Transverse colon (tissue), 4 donors: ENCODE results near the gene LAMA2. TPM values are rescaled to one million over a fixed set of nuclear protein-coding genes. Genes with fewer than 3 reads are reported as not detected.
"Not testable (repeated sequence)": the region's sequence is repeated elsewhere in the genome, so short reads cannot be mapped to it uniquely, and the experiment has no call there.

Source experiments
- DNase-seq: peaks from one replicate; pipeline ENCODE4 v3.0.0-alpha.2; 2019
- H3K27ac ChIP-seq, 4 donors: fragments of 200-600 bp; sonication (generic); 2 replicates each; pipeline ENCODE4 v1.5.1; 2016 to 2018; ENCODE audit warnings: inconsistent platforms in 4 of 4
- H3K27me3 ChIP-seq: fragments of 200-600 bp; sonication (generic); 2 replicates; pipeline ENCODE4 v1.5.1; 2017; ENCODE audit warnings: inconsistent platforms
- H3K36me3 ChIP-seq, 4 donors: fragments of 200-600 bp; sonication (generic); 2 replicates each; pipeline ENCODE4 v1.5.1; 2017 to 2019; ENCODE audit warnings: inconsistent platforms in 4 of 4
- H3K4me1 ChIP-seq, 4 donors: fragments of 200-600 bp; sonication (generic); 2 replicates each; pipeline ENCODE4 v1.5.1; 2017 to 2020; ENCODE audit warnings: inconsistent platforms in 4 of 4
- H3K4me3 ChIP-seq, 4 donors: fragments of 200-600 bp; sonication (generic); 1 replicate in 1 of 4; 2 replicates in 3 of 4; pipeline versions ENCODE4 v1.5.1 to v1.6.1; 2017 to 2019; ENCODE audit warnings: inconsistent platforms in 4 of 4
- H3K9me3 ChIP-seq, 2 donors: fragments of 200-600 bp; sonication (generic); 2 replicates each; pipeline ENCODE4 v1.5.1; 2017 to 2019; ENCODE audit warnings: inconsistent platforms in 2 of 2
- EP300 ChIP-seq: sonication (generic); formaldehyde crosslinking; IDR thresholded peaks from one replicate; pipeline ENCODE4 v1.6.1; 2017; ENCODE audit warnings: antibody characterized with exemption, low read depth
- POLR2A ChIP-seq: fragments of 450-650 bp; IDR thresholded peaks from one replicate; pipeline ENCODE4 v1.6.1; 2016; ENCODE audit warnings: antibody characterized with exemption, mild to moderate bottlenecking, moderate library complexity
- POLR2AphosphoS5 ChIP-seq, 3 donors: sonication (generic); formaldehyde crosslinking; IDR thresholded peaks; one replicate each; pipeline ENCODE4 v1.6.1; 2016; ENCODE audit warnings: antibody characterized with exemption in 3 of 3
- WGBS, 2 donors: methylation state at CpG; one replicate each; pipeline ENCODE4 v1.1.5; 2018; ENCODE audit warnings: low coverage in 1 of 2; 5-methylcytosine and 5-hydroxymethylcytosine counted together
- in situ Hi-C, 4 donors: fragments of 200-750 bp; cut with MboI; loops; one replicate each; pipeline versions ENCODE4 v1.15.0 to v1.15.1; 2017; ENCODE audit warnings: low sequenced_read_pairs in 3 of 4, low pct_ligation_motif_present in 1 of 4, low pct_unique_long_range_greater_than_20kb in 1 of 4
- intact Hi-C: fragments of 100-400 bp; cut with DNase I; formaldehyde crosslinking; loops from one replicate; pipeline ENCODE4 v1.15.1; 2023; ENCODE audit warnings: low total_unique reads
- total RNA-seq, 4 donors: library from RNA; depleted of rRNA; stranded (reverse); fragments of >200 nt; gene quantifications; one replicate each; pipeline ENCODE4 v1.1.0, GENCODE V29; 2016
- TF ChIP-seq, protein P1 (sequence below), 5 experiments: fragments of 200-600 bp in 3 of 5; fragments of 450-650 bp in 2 of 5; sonication (generic) in 3 of 5; IDR thresholded peaks; 1 replicate in 2 of 5; 2 replicates in 3 of 5; pipeline ENCODE4 v1.5.1; 2016 to 2017; ENCODE audit warnings: antibody characterized with exemption in 5 of 5, inconsistent platforms in 3 of 5, mild to moderate bottlenecking in 2 of 5, moderate library complexity in 1 of 5

The LAMA2 gene
- total RNA-seq, 4 donors from 2014 or later, result 12.3 to 43.0 (median 32.1) TPM

- in situ Hi-C loops (no loop called here), intact Hi-C loops (no loop called here)
- no peaks in the 10 kb centered on the region for H3K9me3 ChIP-seq
- no peaks in the 10 kb centered on the region for H3K4me1 ChIP-seq
- 96 to 100% methylated on average over 2 of the region's 2 CpGs for WGBS, 2 donors
- no peak overlapping the region for H3K4me3 ChIP-seq
- H3K36me3 ChIP-seq, result no peaks in the 10 kb centered on the region
- DNase-seq, result no peak
- TF ChIP-seq POLR2AphosphoS5 (IDR thresholded peaks at IDR 0.05) (no peak), POLR2A (no peak), EP300 (no peak)
- TF ChIP-seq, protein P1, sequence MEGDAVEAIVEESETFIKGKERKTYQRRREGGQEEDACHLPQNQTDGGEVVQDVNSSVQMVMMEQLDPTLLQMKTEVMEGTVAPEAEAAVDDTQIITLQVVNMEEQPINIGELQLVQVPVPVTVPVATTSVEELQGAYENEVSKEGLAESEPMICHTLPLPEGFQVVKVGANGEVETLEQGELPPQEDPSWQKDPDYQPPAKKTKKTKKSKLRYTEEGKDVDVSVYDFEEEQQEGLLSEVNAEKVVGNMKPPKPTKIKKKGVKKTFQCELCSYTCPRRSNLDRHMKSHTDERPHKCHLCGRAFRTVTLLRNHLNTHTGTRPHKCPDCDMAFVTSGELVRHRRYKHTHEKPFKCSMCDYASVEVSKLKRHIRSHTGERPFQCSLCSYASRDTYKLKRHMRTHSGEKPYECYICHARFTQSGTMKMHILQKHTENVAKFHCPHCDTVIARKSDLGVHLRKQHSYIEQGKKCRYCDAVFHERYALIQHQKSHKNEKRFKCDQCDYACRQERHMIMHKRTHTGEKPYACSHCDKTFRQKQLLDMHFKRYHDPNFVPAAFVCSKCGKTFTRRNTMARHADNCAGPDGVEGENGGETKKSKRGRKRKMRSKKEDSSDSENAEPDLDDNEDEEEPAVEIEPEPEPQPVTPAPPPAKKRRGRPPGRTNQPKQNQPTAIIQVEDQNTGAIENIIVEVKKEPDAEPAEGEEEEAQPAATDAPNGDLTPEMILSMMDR (IDR thresholded peaks at IDR 0.05), result no peak
- no peaks in the 10 kb centered on the region for H3K27me3 ChIP-seq
- H3K27ac ChIP-seq, result no peak overlapping the region
Observed at GRCh38 chr6:129163551-129163950, 280.6 kb downstream of the LAMA2 start.

- TF ChIP-seq, protein P1 (IDR thresholded peaks at IDR 0.05), result no peak
- no peak for TF ChIP-seq POLR2AphosphoS5 (IDR thresholded peaks at IDR 0.05)
- no peak for TF ChIP-seq EP300
- TF ChIP-seq POLR2A, result no peak
- Histone ChIP-seq H3K9me3 (no peaks in the 10 kb centered on the region), H3K36me3 (no peaks in the 10 kb centered on the region), H3K4me1 (no peaks in the 10 kb centered on the region), H3K4me3 (no peak overlapping the region), H3K27ac (no peak overlapping the region), H3K27me3 (no peaks in the 10 kb centered on the region)
- WGBS, 2 donors, result 81 to 85% methylated on average over 3 of the region's 3 CpGs
- intact Hi-C loops (no loop called here), in situ Hi-C loops (no loop called here)
- no peak for DNase-seq
Observed at GRCh38 chr6:129164032-129164431, 281.1 kb downstream of the LAMA2 start.

- H3K27ac ChIP-seq, intact Hi-C loops, H3K27me3 ChIP-seq, H3K4me1 ChIP-seq, H3K36me3 ChIP-seq, in situ Hi-C loops, H3K9me3 ChIP-seq: not testable (repeated sequence)
- 65% methylated on average over 18 of the region's 20 CpGs; no CpG with 5 or more reads in 1 of the 2 donors for WGBS, 2 donors
- H3K4me3 ChIP-seq, result peak overlapping the region in 2 of 4 donors; percentile 5 to 8
- peak; percentile 14 for DNase-seq
Observed at GRCh38 chr6:129172279-129172995, 289.5 kb downstream of the LAMA2 start.

DNA sequence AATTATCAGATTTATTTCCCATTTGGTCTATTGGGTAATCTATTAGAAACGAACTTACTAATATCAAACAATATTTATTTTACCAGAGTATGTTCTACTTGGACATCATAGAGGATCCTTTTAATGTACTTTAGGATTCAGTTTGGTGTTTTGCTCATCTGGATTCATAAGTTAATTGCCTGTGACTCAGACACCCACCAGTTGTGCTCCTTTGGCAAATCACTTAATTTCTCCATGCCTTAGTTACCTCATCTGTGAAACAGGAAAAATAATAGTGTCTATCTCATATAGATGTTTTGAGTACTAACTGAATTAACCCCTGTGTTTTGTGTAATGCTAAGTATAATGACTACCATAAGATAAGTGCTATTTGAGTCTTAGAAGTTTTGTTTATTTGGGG, 292.1 kb downstream of the LAMA2 start:
- H3K4me1 ChIP-seq, result no peaks in the 10 kb centered on the region
- no peaks in the 10 kb centered on the region for H3K27me3 ChIP-seq
- no peak overlapping the region for H3K27ac ChIP-seq
- TF ChIP-seq, protein P1 (IDR thresholded peaks at IDR 0.05), result no peak
- no peak for TF ChIP-seq POLR2AphosphoS5 (IDR thresholded peaks at IDR 0.05)
- no peak for TF ChIP-seq POLR2A
- TF ChIP-seq EP300, result no peak
- intact Hi-C loops, result no loop called here
- no peaks in the 10 kb centered on the region for H3K9me3 ChIP-seq
- 59 to 67% methylated on average over 1 of the region's 1 CpG for WGBS, 2 donors
- H3K36me3 ChIP-seq, result no peaks in the 10 kb centered on the region
- H3K4me3 ChIP-seq, result no peak overlapping the region
- in situ Hi-C loops, result no loop called here
- no peak for DNase-seq

GRCh38 chr6:129177801-129178200, 294.9 kb downstream of the LAMA2 start:
- Histone ChIP-seq H3K4me1 (no peaks in the 10 kb centered on the region), H3K9me3 (no peaks in the 10 kb centered on the region), H3K4me3 (no peak overlapping the region), H3K36me3 (no peaks in the 10 kb centered on the region), H3K27ac (no peak overlapping the region), H3K27me3 (no peaks in the 10 kb centered on the region)
- 55 to 62% methylated on average over 4 of the region's 4 CpGs for whole genome bisulfite sequencing, 2 donors
- in situ Hi-C loops (no loop called here), intact Hi-C loops (no loop called here)
- DNase-seq, result no peak
- TF ChIP-seq POLR2AphosphoS5 (IDR thresholded peaks at IDR 0.05), result no peak
- no peak for TF ChIP-seq POLR2A
